NCI-H748 (cell line): ENCODE results near the gene USP49.

Experiments
- DNase-seq: peaks from one replicate; lab custom pipeline; 2025; ENCODE audit not compliant: unreplicated experiment; lab: John Stamatoyannopoulos, UW

The USP49 gene

GRCh38 chr6:41877051-41877680 is 18.0 kb downstream of the USP49 start:
- no peak for DNase-seq

DNA sequence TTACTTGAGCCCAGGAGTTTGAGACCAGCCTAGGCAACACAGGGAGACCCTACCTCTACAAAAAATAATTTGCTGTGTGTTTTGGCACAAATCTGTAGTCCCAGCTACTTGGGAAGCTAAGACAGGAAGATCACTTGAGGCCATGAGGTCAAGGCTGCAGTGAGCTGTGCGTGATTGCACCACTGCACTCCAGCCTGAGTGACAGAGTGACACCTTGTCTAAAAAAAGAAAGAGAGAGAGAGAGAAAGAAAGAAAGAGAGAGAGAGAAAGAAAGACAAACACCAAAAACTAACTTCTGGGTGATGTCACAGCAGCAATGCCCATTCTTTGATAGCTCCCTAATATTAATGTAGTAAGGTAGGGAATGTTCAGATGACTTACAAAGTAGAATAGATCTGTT is 20.4 kb downstream of the USP49 start:
- no peak for DNase-seq

- no peak for DNase-seq
Observed at GRCh38 chr6:41872147-41872546, 23.0 kb downstream of the USP49 start.

GRCh38 chr6:41871691-41872090 is 23.5 kb downstream of the USP49 start:
- DNase-seq: no peak

- DNase-seq: no peak
Observed at GRCh38 chr6:41859356-41859755, 35.8 kb downstream of the USP49 start.

DNA sequence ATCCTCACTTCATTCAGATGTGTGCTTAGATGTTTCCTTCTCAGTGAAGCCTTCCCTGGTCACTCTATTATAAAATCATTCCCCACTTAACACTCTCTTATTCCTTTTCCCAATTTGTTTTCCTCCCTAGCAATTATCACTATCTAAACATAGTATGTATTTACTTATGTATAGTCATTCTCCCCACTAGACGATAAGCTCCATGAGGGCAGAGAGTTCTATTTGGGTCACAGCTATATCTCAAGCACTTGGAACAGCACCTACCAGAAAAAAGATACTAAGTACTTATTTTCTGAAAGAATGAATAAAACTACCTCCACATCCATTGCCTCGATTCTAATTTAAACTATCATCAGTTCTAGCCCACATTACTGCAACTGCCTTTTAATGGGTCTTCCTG is 36.5 kb downstream of the USP49 start:
- DNase-seq: no peak

- DNase-seq: no peak
Observed at GRCh38 chr6:41850861-41851260, 44.3 kb downstream of the USP49 start.

- peak; percentile 62 for DNase-seq
Observed at GRCh38 chr6:41846666-41847237, 48.4 kb downstream of the USP49 start.

GRCh38 chr6:41843178-41843577 is 52.0 kb downstream of the USP49 start:
- DNase-seq: no peak

GRCh38 chr6:41840326-41840725 is 54.8 kb downstream of the USP49 start:
- no peak for DNase-seq

DNA sequence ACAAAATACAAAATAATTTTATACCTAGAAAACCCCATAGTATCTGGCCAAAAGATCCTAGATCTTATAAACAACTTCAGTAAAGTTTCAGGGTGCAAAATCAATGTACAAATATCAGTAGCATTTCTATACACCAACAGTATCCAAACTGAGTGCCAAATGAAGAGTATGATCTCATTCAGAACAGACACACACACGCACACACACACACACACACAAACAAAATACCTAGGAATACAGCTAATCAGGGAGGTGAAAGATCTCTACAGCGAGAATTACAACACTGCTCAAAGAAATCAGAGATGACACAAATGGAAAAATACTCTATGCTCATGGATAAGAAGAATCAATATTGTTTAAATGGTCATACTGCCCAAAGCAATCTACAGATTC is 58.5 kb downstream of the USP49 start:
- DNase-seq: no peak

DNA sequence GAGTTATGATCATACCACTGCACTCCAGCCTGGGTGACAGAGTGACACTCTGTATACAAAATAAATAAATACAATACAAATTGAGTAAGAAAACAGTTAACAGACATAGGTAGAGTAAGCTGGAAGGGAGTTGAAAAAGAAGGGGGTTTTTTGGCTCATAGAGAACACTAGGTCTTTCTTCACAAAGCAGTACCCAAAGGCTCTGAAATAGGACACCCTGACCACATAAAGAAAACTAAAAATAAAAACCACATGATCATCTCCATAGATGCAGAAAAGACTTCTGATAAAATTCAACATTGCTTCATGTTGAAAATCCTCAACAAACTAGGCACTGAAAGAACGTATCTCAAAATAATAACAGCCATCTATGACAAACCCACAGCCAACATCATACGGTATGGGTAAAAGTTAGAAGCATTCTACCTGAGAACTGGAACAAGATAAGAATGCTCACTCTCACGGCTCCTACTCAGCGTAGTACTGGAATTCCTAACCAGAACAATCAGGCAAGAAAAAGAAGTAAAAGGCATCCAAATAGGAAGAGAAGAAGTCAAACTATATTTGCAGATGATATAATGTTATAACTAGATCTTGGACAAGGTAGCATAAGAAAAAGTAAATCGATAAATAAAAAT is 59.0 kb downstream of the USP49 start:
- DNase-seq: no peak

GRCh38 chr6:41832263-41832662 is 62.9 kb downstream of the USP49 start:
- DNase-seq: no peak

DNA sequence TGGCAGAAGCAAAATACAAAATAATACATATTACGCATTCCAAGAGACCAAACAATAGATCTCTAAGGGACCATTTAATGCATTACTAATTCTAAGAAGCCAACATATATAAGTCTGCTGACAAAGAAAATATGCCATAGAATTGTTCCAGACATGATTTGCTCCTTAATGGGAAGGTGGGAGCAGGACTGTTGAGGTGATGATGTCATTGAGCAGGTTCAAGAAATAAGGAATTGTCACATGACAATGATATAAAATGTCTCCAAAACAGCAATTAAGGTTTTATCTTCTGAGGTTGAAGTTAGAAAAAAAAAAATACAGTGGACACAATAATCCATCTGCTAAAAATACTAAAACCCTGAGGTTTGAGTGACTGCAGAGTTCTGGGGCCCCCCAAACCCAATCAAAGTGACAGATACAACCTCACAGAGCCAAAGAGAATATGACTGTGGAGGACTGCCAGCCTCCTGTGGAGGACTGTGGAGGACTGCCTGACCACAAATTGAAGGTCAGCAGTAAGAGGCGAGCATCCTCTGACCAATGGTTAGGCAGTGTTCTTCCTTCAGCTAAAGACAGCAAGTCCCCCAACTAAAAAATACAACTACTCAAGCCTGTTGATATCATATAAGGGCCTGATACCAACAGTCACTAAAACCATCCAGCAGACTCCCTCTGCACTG is 68.7 kb downstream of the USP49 start:
- DNase-seq: no peak

DNA sequence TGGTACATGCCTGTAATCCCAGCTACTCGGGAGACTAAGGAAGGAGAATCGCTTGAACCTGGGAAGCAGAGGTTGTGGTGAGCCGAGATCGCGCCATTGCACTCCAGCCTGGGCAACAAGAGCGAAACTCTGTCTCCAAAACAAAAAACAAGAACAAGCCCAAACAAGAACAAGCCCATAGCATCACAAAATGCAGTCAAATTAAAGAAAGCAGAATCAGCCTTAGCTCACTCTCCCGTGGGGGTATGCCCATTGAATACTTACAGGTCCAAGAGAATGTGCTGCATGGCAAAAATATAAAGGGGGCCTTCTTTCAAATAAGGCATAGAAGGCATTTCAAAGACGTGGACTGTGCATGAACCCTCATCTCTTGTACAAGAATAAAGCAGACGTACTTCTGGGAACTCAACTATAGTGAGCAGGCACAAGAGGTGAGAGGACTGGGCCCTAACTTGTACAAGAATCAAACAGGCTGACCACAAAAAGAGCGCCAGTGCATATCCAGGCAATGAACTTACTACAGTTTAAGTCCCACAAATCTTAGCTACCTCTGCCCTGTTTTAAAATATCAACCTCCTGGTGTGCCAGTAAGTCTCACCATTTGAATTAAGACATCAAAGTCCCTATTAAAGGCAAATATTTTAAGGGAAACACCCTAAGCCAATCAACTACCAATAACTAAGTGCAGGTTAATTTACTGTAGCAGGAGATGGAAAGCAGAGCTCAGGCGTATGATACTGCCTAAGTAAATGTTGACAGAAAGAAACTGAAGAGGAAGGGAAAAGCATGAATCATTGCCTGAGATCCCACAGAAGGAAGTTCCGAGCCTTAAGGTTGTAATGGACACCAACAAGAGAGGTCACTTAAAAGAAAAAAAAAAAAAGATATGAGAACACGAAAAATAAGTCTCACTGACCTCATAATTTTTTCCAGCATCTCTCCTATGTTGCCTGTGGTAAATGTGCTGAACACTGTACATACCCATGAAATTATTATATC is 70.3 kb downstream of the USP49 start:
- DNase-seq: no peak

DNA sequence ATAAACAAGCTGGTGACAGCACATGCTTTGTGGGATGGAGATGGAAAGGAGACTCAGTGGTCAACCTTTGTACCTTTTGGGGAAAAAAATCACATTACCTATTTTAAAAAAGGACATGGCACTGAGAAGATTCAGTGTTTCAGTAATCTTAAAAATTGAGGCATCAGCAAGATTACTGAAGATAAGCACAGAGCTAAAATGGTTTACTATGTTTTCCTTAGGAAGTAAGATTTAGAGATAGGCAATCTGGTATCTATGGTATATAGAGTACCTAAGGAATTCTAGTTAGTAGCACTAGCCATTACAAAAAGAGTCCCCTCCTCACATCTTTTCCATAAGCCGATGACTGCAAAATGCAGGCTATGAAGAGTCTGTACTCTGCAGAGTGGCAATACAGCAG is 72.0 kb downstream of the USP49 start:
- no peak for DNase-seq

DNA sequence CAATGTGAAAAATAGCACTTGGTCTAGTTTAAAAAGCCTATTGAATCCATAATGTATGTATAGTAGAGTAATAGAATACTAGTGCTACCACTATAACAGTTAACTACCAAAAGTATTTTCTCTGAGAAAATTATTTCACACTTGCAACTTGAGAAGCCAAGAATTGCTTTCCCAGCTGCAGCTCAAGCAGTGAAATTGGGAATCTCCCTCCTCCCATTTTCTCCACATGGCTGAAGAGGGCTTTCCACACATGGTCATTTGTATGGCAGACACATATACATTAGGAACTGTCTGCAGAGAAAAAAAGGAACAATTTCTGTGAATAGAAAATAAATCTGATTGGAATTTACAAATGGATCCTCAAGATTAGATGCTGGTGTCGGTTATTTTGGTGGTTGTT is 73.2 kb downstream of the USP49 start:
- no peak for DNase-seq

GRCh38 chr6:41821266-41821665 is 73.9 kb downstream of the USP49 start:
- no peak for DNase-seq

GRCh38 chr6:41818271-41819054 is 76.7 kb downstream of the USP49 start:
- no peak for DNase-seq

DNA sequence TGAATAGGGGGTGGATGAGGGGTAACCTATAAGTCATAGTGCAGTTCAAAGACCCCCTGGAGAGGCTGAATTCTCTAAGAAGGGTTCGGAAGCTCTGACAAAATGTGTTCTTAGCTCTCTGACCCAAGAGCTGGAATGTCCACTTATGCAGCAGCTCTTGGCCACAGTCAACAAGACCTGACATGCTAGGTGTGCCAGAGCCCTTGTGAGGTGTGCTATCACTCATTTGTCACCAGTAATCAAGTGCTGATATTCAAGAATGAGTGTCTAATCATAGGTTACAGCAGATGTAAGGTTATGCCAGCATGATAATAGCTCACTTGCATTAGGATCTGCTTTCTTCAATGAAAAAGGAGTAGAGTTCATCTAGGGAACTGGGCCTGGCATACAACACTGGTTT is 79.6 kb downstream of the USP49 start:
- no peak for DNase-seq
